T-cell (primary cell): ENCODE measurements around the gene HES3. TPM values are rescaled to one million over a fixed set of nuclear protein-coding genes. Genes with fewer than 3 reads are reported as not detected.

ENCODE experiments used
- ATAC-seq, 4 experiments: fragments of 200-7000 bp in 3 of 4; fragments of 150-1000 bp in 1 of 4; cut with Tn5 transposase; replicated peaks in 1 of 4; 1 replicate in 3 of 4; 2 replicates in 1 of 4; pipeline ENCODE4 v1.10.0; 2021; ENCODE audit warnings: moderate library complexity in 3 of 4, mild to moderate bottlenecking in 2 of 4, moderate number of reproducible peaks in 1 of 4
- CTCF ChIA-PET, 2 donors: fragments of 300-600 bp; sonication (Branson Sonifier 250); formaldehyde crosslinking; loops; one replicate each; lab custom pipeline; 2022; ENCODE audit warnings: antibody characterized with exemption in 2 of 2; lab: Charles Lee
- POLR2A ChIA-PET, 2 donors: fragments of 300-600 bp; sonication (Branson Sonifier 250); formaldehyde crosslinking; loops; one replicate each; lab custom pipeline; 2022; ENCODE audit warnings: antibody characterized with exemption in 2 of 2; lab: Charles Lee
- DNase-seq, 35 experiments: peaks; one replicate each; pipeline versions ENCODE4 v3.0.0 to v3.0.0-alpha.2; 2013 to 2023
- H3K27ac ChIP-seq: one replicate; pipeline ENCODE4 v1.5.1; 2013; ENCODE audit warnings: low read length
- H3K27me3 ChIP-seq, 2 experiments: replicated peaks in 1 of 2; 1 replicate in 1 of 2; 2 replicates in 1 of 2; pipeline versions ENCODE4 v1.6.1 to v1.7.0; 2013; ENCODE audit warnings: low read length in 1 of 2, mixed read lengths in 1 of 2; ENCODE audit not compliant: control insufficient read depth in 2 of 2, insufficient read depth in 2 of 2; ENCODE audit errors: extremely low read depth in 1 of 2
- H3K36me3 ChIP-seq, 2 donors: 1 replicate in 1 of 2; 2 replicates in 1 of 2; pipeline versions ENCODE4 v1.6.1 to v1.7.0; 2013; ENCODE audit warnings: low read length in 1 of 2; ENCODE audit not compliant: control insufficient read depth in 2 of 2, insufficient read depth in 1 of 2; ENCODE audit errors: extremely low read depth in 1 of 2
- H3K4me1 ChIP-seq, 2 experiments: 1 replicate in 1 of 2; 2 replicates in 1 of 2; pipeline versions ENCODE4 v1.6.1 to v1.7.0; 2013; ENCODE audit warnings: low read length in 2 of 2, mixed read lengths in 1 of 2; ENCODE audit not compliant: insufficient read depth in 2 of 2, control insufficient read depth in 1 of 2; ENCODE audit errors: extremely low read depth in 1 of 2
- H3K4me3 ChIP-seq, 2 donors: 1 replicate in 1 of 2; 2 replicates in 1 of 2; pipeline versions ENCODE4 v1.5.1 to v1.7.0; 2013; ENCODE audit warnings: mild to moderate bottlenecking in 2 of 2, low read length in 1 of 2, moderate library complexity in 1 of 2; ENCODE audit not compliant: control insufficient read depth in 1 of 2; ENCODE audit errors: extremely low read depth in 1 of 2
- H3K9me3 ChIP-seq: 2 replicates; pipeline ENCODE4 v1.7.0; 2013
- H3K27ac Mint-ChIP-seq, 2 donors: one replicate each; pipeline ENCODE4 v1.8.0; 2020 to 2021; ENCODE audit warnings: mild to moderate bottlenecking in 2 of 2, mixed read lengths in 2 of 2
- H3K27me3 Mint-ChIP-seq, 2 donors: one replicate each; pipeline ENCODE4 v1.8.0; 2021 to 2022; ENCODE audit warnings: mixed read lengths in 2 of 2
- H3K36me3 Mint-ChIP-seq: one replicate; pipeline ENCODE4 v1.8.0; 2021; ENCODE audit warnings: mixed read lengths
- H3K4me1 Mint-ChIP-seq, 3 donors: one replicate each; pipeline ENCODE4 v1.8.0; 2020 to 2022; ENCODE audit warnings: mixed read lengths in 3 of 3, mild to moderate bottlenecking in 1 of 3
- H3K4me3 Mint-ChIP-seq, 3 donors: one replicate each; pipeline ENCODE4 v1.8.0; 2020 to 2022; ENCODE audit warnings: mild to moderate bottlenecking in 3 of 3, mixed read lengths in 3 of 3, moderate library complexity in 3 of 3
- H3K9me3 Mint-ChIP-seq, 3 donors: one replicate each; pipeline ENCODE4 v1.8.0; 2020 to 2022; ENCODE audit warnings: mixed read lengths in 3 of 3
- WGBS: methylation state at CpG from one replicate; pipeline ENCODE4 v1.1.5; 2013; ENCODE audit warnings: missing lambda C conversion rate; ENCODE audit not compliant: insufficient coverage; 5-methylcytosine and 5-hydroxymethylcytosine counted together
- total RNA-seq, 35 experiments: library from RNA in 6 of 35; stranded (reverse) in 6 of 35; fragments of 120-200 nt in 1 of 35; gene quantifications; one replicate each; pipeline versions ENCODE4 v1.2.1 to v1.2.4 and lab custom pipeline; 2013 to 2026

The HES3 gene
- total RNA-seq, 5 donors from 2014 or later (not counting 1 experiment from before 2014, with no cell fraction given), result not detected

GRCh38 chr1:6269720-6270400 is 25.9 kb downstream of the HES3 start:
- DNase-seq (no peak), ATAC-seq (no peak)
- Mint-ChIP-seq H3K4me3 (no peak overlapping the region), H3K36me3 (no peaks in the 10 kb centered on the region), H3K9me3 (no peaks in the 10 kb centered on the region), H3K27me3 (no peaks in the 10 kb centered on the region), H3K27ac (no peak overlapping the region), H3K4me1 (no peaks in the 10 kb centered on the region)
- no peak overlapping the region for H3K4me3 ChIP-seq
- ChIA-PET CTCF (no interaction called here), POLR2A (no interaction called here)
- no peaks in the 10 kb centered on the region for H3K9me3 ChIP-seq
- H3K36me3 ChIP-seq, result peaks cover 0 to 3% of the 10 kb centered on the region in 2 donors
- H3K4me1 ChIP-seq, result no peaks in the 10 kb centered on the region
- no peak overlapping the region for H3K27ac ChIP-seq
- WGBS, result 87% methylated on average over 17 of the region's 22 CpGs
- H3K27me3 ChIP-seq, result no peaks in the 10 kb centered on the region

GRCh38 chr1:6270401-6270800 is 26.4 kb downstream of the HES3 start:
- no peaks in the 10 kb centered on the region for H3K27me3 ChIP-seq
- ATAC-seq (no peak), DNase-seq (no peak)
- Mint-ChIP-seq H3K4me1 (no peaks in the 10 kb centered on the region), H3K4me3 (no peak overlapping the region), H3K9me3 (no peaks in the 10 kb centered on the region), H3K27ac (no peak overlapping the region), H3K36me3 (no peaks in the 10 kb centered on the region), H3K27me3 (no peaks in the 10 kb centered on the region)
- H3K27ac ChIP-seq, result no peak overlapping the region
- WGBS, result 92% methylated on average over 8 of the region's 8 CpGs
- no peak overlapping the region for H3K4me3 ChIP-seq
- H3K36me3 ChIP-seq, result peaks cover 0 to 5% of the 10 kb centered on the region in 2 donors
- no peaks in the 10 kb centered on the region for H3K4me1 ChIP-seq
- no peaks in the 10 kb centered on the region for H3K9me3 ChIP-seq
- CTCF ChIA-PET, result no interaction called here
- POLR2A ChIA-PET, result no interaction called here

DNA sequence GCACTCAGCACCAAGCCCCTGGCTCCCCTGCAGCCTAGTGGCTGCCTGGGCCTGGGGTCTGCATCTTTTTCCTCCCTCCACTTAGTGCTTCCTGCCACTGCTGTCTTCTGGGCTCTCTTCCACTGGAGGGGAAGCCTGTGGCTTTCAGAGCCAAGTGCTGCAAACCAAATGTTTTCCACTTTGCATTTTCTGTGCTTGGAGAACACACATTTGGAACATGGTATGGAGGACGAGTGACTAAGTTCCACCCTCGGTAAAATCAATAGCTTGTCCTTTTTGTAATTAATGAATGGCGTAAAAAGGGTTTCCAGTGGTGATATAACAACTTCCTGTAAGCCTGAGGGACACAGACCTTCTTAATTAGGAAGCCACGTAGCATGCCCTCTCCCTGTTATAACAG is 27.0 kb downstream of the HES3 start:
- no peak overlapping the region for H3K4me3 Mint-ChIP-seq
- Histone ChIP-seq H3K4me1 (no peaks in the 10 kb centered on the region), H3K9me3 (no peaks in the 10 kb centered on the region), H3K27ac (no peak overlapping the region), H3K27me3 (no peaks in the 10 kb centered on the region), H3K36me3 (peaks cover 0 to 5% of the 10 kb centered on the region in 2 donors), H3K4me3 (no peak overlapping the region)
- no peak for ATAC-seq
- no peak overlapping the region for H3K27ac Mint-ChIP-seq
- no peak for DNase-seq
- H3K9me3 Mint-ChIP-seq, result no peaks in the 10 kb centered on the region
- no CpG with 5 or more reads among the region's 4 CpGs for WGBS
- no peaks in the 10 kb centered on the region for H3K27me3 Mint-ChIP-seq
- no peaks in the 10 kb centered on the region for H3K4me1 Mint-ChIP-seq
- ChIA-PET CTCF (no interaction called here), POLR2A (no interaction called here)
- H3K36me3 Mint-ChIP-seq, result no peaks in the 10 kb centered on the region

DNA sequence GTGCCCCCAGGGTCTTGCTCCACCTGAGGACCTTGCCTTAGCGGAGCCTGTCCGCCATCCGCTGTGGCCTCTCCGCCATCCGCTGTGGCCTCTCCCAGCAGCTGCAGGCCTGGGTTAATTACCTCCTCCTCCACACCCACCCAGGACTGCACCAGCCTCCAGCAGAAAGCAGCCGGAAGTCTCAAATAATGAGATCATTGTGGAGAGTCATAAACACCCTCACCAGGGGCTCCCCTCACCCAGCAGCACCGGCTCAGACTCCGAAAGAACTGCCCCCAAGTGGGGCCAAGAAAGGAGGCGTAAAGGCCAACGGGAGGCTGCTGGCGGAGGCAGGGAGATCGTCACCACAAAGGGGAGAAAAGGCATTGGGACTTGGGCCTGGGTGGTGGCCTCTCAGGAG is 27.6 kb downstream of the HES3 start:
- no peak for DNase-seq
- ATAC-seq, result no peak
- Mint-ChIP-seq H3K4me1 (no peaks in the 10 kb centered on the region), H3K27me3 (no peaks in the 10 kb centered on the region), H3K27ac (no peak overlapping the region), H3K9me3 (no peaks in the 10 kb centered on the region), H3K4me3 (no peak overlapping the region), H3K36me3 (no peaks in the 10 kb centered on the region)
- WGBS, result 95% methylated on average over 10 of the region's 12 CpGs
- Histone ChIP-seq H3K27me3 (no peaks in the 10 kb centered on the region), H3K27ac (no peak overlapping the region), H3K4me3 (no peak overlapping the region), H3K9me3 (no peaks in the 10 kb centered on the region), H3K4me1 (no peaks in the 10 kb centered on the region), H3K36me3 (peaks cover 0 to 5% of the 10 kb centered on the region in 2 donors)
- CTCF ChIA-PET, result no interaction called here
- POLR2A ChIA-PET, result no interaction called here

GRCh38 chr1:6272452-6272851 is 28.5 kb downstream of the HES3 start:
- WGBS, result 96% methylated on average over 8 of the region's 9 CpGs
- Histone ChIP-seq H3K36me3 (peaks cover 0 to 5% of the 10 kb centered on the region in 2 donors), H3K27me3 (no peaks in the 10 kb centered on the region), H3K9me3 (no peaks in the 10 kb centered on the region), H3K27ac (no peak overlapping the region), H3K4me1 (no peaks in the 10 kb centered on the region), H3K4me3 (no peak overlapping the region)
- no peaks in the 10 kb centered on the region for H3K36me3 Mint-ChIP-seq
- no peaks in the 10 kb centered on the region for H3K9me3 Mint-ChIP-seq
- ChIA-PET CTCF (no interaction called here), POLR2A (no interaction called here)
- no peaks in the 10 kb centered on the region for H3K4me1 Mint-ChIP-seq
- H3K27me3 Mint-ChIP-seq, result no peaks in the 10 kb centered on the region
- ATAC-seq, result no peak
- H3K27ac Mint-ChIP-seq, result no peak overlapping the region
- no peak overlapping the region for H3K4me3 Mint-ChIP-seq
- no peak for DNase-seq

DNA sequence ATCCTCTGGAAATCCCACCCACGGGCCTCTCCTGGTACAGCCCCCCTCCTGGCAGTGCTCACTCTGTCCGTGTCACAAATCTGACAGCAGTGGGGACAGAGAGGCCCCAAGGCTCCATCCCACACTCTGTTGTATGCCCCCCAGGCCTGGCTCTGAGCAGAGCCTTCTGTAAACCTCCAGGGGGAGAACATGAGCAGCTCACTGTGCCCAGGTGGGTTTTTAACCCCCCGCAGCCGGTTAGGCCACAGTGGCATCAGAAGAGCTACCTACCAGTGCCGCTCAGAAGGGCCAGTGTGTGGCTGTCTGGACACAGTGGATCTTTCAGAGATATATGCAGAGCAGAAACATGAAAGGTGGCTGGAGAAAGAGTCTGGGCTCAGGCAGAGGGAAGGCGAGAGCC is 28.9 kb downstream of the HES3 start:
- no peak overlapping the region for H3K4me3 ChIP-seq
- H3K9me3 ChIP-seq, result no peaks in the 10 kb centered on the region
- ChIA-PET CTCF (no interaction called here), POLR2A (no interaction called here)
- ATAC-seq, result no peak
- no peak overlapping the region for H3K4me3 Mint-ChIP-seq
- H3K27me3 ChIP-seq, result no peaks in the 10 kb centered on the region
- no peaks in the 10 kb centered on the region for H3K9me3 Mint-ChIP-seq
- no peak overlapping the region for H3K27ac Mint-ChIP-seq
- DNase-seq, result no peak
- H3K4me1 ChIP-seq, result no peaks in the 10 kb centered on the region
- WGBS, result 96% methylated on average over 5 of the region's 6 CpGs
- no peaks in the 10 kb centered on the region for H3K27me3 Mint-ChIP-seq
- H3K36me3 Mint-ChIP-seq, result no peaks in the 10 kb centered on the region
- H3K27ac ChIP-seq, result no peak overlapping the region
- H3K4me1 Mint-ChIP-seq, result no peaks in the 10 kb centered on the region
- peaks cover 0 to 5% of the 10 kb centered on the region in 2 donors for H3K36me3 ChIP-seq
